HG02610 (cell line): ENCODE data around the gene SDK2.
A peak's percentile ranks its signal among the peaks of the same experiment; 100 is the strongest.

Experiments
- ATAC-seq: cut with Tn5 transposase; IDR thresholded peaks from one replicate; pipeline ENCODE4 v1.9.1; 2021; ENCODE audit warnings: mild to moderate bottlenecking, moderate library complexity; ENCODE audit not compliant: unreplicated experiment

The SDK2 gene

GRCh38 chr17:73429440-73430164 lies 214.6 kb downstream of the SDK2 start:
- peak; percentile 64 for ATAC-seq

- ATAC-seq = no peak
Measured at GRCh38 chr17:73427198-73427597, 217.0 kb downstream of the SDK2 start.

- ATAC-seq = no peak
Measured at GRCh38 chr17:73424571-73424970, 219.7 kb downstream of the SDK2 start.

- ATAC-seq = no peak
Measured at GRCh38 chr17:73423806-73424205, 220.4 kb downstream of the SDK2 start.

GRCh38 chr17:73423159-73423715 lies 221.0 kb downstream of the SDK2 start:
- no peak for ATAC-seq

GRCh38 chr17:73422121-73422520 lies 222.1 kb downstream of the SDK2 start:
- no peak for ATAC-seq

- ATAC-seq = no peak
Measured at GRCh38 chr17:73420897-73421296, 223.3 kb downstream of the SDK2 start.

GRCh38 chr17:73419881-73420280 lies 224.4 kb downstream of the SDK2 start:
- no peak for ATAC-seq

- ATAC-seq = no peak
Measured at GRCh38 chr17:73419051-73419450, 225.2 kb downstream of the SDK2 start.

GRCh38 chr17:73415782-73416181 lies 228.5 kb downstream of the SDK2 start:
- no peak for ATAC-seq

- no peak for ATAC-seq
Measured at GRCh38 chr17:73414171-73414955, 229.9 kb downstream of the SDK2 start.

- ATAC-seq = no peak
Measured at GRCh38 chr17:73412914-73413313, 231.3 kb downstream of the SDK2 start.

- no peak for ATAC-seq
Measured at GRCh38 chr17:73411313-73411747, 232.9 kb downstream of the SDK2 start.

GRCh38 chr17:73410586-73411312 lies 233.5 kb downstream of the SDK2 start:
- no peak for ATAC-seq

- ATAC-seq = no peak
Measured at GRCh38 chr17:73404246-73404645, 240.0 kb downstream of the SDK2 start.

GRCh38 chr17:73402466-73402865 lies 241.8 kb downstream of the SDK2 start:
- ATAC-seq = no peak

GRCh38 chr17:73401911-73402310 lies 242.3 kb downstream of the SDK2 start:
- ATAC-seq = no peak

- no peak for ATAC-seq
Measured at GRCh38 chr17:73400915-73401545, 243.2 kb downstream of the SDK2 start.

GRCh38 chr17:73399056-73399455 lies 245.2 kb downstream of the SDK2 start:
- ATAC-seq = no peak

- no peak for ATAC-seq
Measured at GRCh38 chr17:73397856-73398540, 246.2 kb downstream of the SDK2 start.
